Stimulated activated CD4-positive, alpha-beta T cell treated with anti-CD3 and anti-CD28 coated beads, Interleukin-15, amount 100 ng/mL, for 24 hours (primary cell): ENCODE results near the gene TUBB1.
"Not testable (repeated sequence)": the region's sequence is repeated elsewhere in the genome, so short reads cannot be mapped to it uniquely, and the experiment has no call there.

Experiments used
- DNase-seq: peaks from one replicate; pipeline ENCODE4 v3.0.0-alpha.2; 2020

Gene TUBB1

DNA sequence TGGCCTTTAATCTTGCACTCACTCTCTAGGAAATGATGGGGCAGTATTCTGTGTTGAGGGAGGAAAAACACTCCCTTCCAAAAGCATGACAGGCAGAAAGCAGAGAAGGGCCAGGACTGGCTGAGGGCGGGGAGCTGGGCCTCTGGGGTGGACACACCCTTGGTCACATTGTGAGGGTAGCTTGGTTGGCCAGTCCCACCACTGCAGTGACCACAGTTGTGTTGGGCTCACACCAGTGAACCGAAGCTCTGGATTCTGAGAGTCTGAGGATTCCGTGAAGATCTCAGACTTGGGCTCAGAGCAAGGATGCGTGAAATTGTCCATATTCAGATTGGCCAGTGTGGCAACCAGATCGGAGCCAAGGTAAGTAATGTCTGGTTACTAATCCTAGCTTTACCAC lies at the start of gene TUBB1:
TUBB1 (plus strand) TSS at position 213 of the 400 bp plus-strand sequence; CDS start at position 307, 94 bp downstream.
- DNase-seq: peak; percentile 0

DNA sequence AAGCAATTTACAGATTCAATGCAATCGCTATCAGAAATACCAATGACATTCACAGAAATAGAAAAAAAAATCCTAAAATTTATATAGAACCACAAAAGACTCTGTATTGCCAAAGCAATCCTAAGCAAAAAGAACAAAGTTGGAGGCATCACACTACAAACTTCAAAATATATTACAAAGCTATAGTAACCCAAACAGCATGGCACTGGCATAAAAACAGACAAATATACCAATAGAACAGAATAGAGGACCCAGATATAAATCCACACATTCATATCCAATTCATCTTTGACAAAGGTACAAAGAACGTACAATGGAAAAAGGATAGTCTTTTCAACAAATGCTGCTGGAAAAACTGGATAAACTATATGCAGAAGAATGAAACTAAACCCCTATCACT lies 49.8 kb upstream of the TUBB1 start:
- DNase-seq: no peak

DNA sequence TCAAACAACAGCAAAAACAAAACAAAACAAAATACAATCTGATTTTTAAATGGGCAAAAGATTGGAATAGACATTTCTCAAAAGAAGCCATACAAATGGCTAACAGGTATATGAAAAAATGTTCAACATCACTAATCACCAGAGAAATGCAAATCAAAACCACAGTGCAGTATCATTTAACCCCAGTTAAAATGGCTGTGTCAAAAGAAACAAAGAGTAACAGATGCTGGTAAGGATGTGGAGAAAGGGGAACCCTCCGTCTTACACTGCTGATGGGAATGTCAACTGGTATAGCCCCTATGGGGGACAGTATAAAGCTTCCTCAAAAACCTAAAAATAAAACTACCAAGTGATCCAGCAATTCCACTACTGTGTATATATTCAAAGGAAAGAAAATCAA lies 49.1 kb upstream of the TUBB1 start:
- DNase-seq: no peak

DNA sequence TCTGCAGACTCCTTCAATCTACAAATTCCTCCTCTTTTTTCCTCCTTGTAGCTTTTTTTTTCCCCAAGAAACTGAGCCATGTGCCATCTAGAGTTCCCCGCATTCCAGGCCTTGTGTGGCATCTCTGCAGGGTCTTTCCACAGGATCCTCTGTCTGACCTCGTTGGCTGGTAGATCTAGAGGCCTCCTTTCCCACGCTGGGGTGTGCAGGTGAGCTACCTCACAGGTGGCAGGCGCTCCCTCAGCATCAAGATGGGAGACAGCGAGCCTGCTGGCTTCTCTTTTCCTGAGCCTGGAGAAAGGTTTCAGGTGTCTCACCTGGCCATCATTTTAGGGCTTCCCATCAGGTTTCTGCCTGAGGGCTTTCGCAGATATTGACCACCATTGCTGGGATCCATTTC lies 47.8 kb upstream of the TUBB1 start:
- no peak for DNase-seq

DNA sequence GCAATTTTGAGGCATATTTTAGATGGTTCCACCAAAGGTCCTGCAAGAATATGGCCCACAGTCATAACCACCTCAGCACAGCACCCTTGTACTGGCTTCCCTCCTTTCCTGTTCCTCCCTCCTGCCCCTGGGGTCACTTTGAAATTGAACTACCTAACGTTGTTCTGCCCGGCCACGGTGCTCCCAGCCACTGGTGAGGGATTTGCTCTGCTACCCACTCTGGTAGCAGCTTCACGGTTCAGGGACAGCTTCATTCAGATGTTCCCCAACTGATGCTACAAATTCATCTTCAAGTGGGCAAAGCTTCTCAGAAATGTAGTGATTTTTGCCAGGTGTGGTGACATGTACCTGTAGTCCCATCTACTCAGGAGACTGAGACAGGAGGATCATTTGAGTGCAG lies 46.0 kb upstream of the TUBB1 start:
- no peak for DNase-seq

DNA sequence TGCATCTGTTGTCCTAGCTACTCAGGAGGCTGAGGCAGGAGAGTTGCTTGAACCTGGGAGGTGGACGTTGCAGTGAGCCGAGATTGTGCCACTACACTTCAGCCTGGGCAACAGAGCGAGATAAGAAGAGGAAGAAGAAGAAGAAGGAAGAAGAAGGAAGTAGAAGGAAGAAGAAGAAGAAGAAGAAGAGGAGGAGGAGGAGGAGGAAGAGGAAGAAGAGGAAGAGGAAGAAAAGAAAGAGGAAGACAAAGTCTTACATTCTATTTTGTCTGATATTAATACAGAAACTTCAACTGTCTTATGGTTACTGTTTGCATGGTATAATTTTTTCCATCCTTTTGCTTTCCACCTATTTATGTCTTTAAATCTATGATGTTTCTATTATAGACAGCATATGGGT lies 45.4 kb upstream of the TUBB1 start:
- DNase-seq: no peak

DNA sequence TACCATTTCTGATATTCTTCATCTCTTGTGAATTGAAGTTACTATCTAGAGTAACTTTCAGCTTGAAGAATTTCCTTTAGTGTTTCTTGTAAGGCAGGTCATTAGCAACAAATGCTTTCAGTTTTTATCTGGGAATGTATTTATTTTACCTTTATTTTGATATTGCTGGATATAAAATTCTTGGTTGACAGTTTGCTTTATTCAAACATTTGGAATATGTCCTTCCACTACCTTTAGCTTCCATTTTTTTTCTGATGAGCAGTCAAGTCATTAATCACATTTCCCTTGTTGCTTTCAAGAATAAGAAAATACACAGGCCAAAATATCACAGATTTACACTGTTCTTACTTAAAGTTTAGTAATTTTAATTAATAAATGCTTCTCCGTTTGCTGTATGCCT lies 43.9 kb upstream of the TUBB1 start:
- no peak for DNase-seq

DNA sequence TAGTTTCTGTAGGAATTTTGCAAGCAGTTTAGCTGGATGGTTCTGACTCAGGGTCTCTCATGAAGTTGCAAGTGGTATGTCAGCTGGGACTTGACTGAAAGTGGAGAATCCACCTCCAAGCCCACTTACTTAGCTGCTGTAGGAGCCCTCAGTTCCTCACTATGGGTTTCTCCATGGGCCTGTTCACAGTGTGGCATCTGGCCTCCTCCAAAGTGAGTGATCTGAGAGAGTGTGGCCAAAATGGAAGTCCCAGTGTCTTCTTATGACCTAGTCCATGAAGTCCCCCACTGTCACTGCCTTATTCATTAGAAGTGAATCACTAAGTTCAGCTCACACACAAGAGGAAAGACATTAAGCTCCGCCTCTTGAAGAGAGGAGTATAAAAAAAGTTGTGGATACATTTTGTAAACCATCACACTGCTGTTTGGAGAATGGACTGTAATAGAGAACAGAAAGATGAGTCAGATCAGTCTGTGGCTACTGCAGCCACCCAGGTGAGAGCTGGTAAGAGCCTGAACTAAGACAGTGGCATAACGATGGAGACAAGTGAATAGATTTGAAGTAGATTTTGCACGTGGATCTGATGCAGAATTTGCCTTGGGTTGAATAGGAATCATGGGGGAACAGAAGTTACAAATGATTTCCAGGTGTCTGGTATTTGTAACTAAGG lies 43.0 kb upstream of the TUBB1 start:
- no peak for DNase-seq

DNA sequence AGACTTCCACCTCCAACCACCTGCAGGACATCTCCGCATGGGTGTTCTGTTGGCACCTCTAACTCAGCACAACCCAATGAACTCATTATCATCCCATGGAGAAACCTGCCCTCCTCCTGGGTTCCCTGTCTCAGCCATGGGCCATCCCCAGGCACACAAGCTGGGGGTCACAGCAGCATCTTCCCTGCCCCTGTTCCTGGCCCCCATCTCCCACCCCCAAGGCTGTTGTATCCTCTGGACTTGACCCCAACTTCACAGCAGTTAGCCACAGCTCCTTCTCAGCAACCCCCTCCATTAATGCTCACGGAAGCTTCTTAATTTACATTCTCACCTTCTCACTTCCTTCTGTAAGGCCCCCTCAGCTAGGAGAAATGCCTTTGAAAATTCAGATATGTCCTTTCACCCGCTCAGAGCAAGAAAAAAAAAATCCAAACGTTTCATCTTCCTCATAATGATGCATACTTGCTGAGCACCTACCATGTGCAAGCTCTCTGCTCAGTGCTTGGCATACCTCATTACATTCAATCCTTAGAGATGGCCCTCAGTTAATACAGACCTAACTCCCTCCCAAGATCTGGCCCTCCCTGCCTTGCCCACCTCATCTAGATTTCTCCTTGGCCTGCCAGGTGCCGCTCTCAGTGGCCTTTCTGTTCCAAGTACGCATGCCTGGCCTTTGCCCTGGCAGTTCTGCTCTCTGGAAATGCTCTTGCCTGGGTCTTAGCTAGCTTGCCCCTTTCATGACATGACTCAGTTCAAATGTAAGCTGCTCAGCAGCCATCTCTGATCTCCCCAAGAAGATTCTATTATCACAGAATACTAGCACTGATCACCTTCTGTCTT lies 40.7 kb upstream of the TUBB1 start:
- no peak for DNase-seq

DNA sequence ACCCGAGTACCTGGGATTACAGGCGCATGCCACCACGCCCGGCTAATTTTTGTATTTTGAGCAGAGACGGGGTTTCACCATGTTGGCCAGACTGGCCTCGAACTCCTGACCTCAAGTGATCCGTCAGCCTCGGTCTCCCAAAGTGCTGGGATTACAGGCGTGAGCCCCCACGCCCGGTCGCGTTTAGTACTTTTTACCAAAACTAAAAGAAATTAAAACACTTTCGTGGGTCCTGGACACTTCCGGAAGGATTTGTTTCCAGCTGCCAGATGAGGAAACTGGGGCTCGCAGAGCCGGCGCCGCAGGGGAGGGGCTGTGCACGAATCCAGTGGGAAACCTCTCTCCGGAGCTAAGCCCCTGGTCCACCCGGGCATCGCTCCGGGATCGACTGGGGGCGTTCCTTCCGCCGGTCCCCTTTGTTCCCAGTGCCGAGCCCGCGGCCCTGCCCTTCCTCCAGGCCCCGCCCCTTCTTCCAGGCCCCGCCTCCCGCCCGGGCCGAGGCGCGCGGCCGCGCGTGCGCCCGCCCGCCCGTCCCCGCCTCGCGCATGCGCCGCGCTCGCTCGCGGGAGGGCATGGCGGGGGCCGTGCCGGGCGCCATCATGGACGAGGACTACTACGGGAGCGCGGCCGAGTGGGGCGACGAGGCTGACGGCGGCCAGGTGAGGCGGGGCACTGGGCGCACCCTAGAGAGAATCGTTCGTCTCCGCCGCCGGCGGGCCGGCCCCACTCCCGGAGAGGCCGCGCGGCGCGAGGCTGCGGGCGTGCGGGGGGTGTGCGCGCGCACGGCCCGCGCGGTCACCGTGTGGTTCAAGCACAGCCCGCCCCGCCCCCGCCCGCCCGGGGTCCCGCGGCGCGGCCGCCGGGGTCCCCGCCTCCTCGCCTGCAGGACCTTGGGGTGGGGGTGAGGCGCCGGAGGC lies 38.3 kb upstream of the TUBB1 start, which contains the start of gene NELFCD:
NELFCD (plus strand) TSS at position 546 of the 917 bp plus-strand sequence; CDS start at position 600, 54 bp downstream.
- DNase-seq: peak; percentile 92

DNA sequence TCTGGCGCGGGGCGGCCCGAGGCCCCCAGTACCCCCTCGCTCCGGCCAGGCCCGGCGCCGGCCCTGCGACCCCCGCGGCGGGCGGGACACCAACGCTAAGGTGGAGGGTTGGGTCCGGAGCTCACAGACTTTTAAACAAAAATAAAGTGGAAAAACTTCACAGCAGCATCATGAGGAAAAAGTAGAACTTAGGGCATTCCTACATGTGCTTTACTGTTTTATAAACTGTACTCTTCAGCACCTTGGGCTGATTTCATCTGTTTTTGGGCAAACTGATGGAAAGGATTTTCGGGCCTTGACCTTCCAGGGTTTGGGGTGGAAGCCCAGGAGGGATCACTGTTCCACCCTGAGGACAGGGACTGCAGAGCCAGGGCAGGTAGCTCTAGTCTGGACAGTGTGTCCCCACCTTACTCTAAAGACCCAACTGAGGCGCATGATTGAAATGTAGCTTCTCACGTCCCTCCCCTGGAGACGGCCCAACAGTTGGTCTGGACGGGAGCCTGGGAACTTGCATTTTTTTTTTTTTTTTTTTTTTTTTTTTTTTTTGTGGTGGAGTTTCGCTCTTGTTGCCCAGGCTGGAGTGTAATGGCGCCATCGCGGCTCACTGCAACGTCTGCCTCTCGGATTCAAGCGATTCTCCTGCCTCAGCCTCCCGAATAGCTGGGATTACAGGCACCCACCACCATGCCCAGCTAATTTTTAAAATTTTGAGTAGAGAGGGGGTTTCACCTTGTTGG lies 37.4 kb upstream of the TUBB1 start:
- DNase-seq: no peak

DNA sequence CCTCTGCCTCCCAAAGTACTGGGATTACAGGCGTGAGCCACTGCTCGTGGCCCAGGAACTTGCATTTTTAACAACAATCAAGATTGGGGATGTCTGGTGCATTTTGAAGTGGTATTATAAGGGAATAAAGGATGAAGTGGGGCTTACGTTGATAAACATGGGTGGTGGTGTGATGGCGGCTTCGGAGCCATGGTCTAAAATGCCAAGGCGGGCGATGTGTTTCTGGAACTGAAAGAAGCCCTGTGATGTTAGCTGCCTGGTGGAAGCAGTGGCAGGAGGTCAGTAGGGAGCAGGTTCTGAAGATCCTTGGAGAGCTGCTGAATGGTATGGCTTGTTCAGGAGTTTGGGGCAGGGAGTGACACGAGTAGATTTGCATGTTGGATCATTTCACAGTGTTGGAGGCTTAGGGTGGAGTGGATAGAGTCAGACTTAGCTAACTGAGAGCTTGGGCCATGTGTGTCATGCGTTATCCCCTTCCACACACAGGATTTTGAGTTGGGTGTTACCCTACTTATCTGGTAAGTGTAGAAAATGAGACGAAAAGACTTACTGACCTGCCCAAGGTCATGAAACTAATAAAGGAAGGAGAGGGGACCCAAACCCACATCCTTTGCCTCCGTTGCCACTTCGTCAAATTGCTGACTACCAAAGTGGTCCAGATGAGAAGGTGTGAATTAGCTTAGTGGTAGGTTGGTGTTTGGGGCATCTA lies 36.7 kb upstream of the TUBB1 start:
- no peak for DNase-seq

DNA sequence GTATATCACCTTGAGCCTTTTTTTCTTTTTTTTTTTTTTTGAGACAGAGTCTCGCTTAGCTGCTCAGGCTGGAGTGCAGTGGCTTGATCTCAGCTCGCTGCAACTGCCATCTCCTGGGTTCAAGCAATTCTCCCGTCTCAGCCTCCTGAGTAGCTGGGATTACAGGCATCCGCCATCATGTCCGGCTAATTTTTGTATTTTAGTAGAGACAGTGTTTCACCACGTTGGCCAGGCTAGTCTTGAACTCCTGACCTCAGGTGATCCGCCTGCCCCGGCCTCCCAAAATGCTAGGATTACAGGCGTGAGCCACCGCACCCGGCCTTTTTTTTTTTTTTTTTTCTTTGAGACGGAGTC lies 36.1 kb upstream of the TUBB1 start:
- not testable (repeated sequence) for DNase-seq

DNA sequence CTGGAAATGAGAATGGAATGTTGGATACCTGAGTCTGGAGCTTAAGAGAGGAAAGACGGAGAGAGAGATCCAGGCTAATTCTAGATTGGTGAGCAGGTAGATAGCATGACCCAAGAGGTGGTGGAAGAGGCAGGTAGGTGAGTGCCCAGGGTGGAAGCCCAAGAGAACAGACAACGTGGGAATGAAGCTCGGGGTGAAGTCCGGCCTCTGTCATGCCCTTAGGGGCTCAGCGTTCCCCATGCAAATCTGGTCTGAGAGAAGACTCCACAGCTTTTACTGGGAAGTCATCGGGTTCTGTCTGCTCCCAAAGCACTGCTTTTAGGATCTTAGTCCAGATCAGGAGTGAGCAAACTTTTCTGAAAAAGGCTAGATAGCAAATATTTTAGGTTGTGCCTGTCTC lies 34.5 kb upstream of the TUBB1 start:
- no peak for DNase-seq

DNA sequence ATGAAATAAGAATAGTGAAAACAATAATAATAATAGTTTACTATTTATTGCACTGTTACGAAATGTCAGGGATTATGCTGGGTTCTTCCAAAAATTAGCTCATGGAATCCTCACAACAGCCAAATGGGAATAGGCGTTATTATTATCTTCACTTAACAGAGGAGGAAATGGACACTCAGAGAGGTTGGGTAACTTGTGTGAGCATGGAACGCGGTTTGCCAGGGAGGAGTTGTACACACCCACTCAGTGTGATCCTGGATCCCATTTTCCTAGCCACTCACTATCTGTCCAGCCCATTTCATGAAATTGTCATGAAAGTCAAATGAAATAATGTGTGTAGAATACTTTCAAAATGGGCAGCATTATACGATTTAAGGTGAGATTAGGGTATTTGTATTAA lies 33.6 kb upstream of the TUBB1 start:
- no peak for DNase-seq

DNA sequence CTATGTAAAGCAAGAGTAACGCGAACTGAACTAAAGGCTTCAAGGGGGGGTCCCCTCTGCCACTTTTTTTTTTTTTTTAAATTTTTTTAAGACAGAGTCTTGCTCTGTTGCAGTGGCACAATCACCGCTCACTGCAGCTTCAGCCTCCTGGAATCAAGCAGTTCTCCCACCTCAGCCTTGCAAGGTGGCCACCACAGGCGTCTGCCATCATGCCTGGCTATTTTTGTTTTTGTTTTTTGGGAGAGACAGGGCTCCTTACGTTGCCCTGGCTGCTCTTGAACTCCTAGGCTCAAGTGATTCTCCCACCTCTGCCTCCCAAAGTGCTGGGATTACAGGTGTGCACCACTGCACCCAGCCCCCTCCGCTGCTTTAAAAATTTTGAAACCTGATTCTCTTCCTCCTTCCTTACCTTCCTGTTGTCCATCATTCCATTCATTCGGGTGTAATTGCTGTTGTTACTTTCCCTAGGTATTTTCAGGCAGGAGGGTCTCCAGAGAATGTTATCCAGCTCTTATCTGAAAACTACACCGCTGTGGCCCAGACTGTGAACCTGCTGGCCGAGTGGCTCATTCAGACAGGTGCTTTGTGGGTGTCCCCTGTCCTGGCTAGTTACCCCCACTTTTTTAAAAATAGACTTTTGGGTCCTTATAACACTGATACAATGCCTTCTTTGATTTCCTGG lies 32.8 kb upstream of the TUBB1 start:
- no peak for DNase-seq

DNA sequence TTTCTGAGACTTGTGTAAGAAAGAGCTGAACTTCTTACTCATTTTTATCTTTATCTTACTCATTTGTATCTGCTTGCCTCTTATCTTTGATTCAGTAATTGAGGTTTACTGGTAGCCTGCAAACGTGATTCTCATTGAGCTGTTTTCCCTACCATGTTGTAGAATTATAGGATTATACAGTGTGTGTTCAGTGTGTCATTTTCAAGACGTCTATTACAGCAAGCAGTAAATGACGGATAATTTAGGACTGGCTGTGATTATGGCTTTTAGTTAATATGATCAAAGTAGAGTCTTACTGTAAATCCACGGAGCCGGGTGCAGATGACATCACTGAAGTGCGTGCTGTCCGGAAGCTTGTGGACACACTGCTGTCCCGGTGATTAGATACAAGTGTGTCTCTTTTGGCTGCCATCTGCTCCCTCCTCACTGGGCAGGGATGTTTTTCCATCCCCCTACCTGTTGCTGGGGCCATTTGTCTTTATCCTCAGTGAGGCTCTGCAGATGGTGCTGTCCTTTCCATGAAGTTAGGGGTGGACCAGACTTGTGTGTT lies 32.2 kb upstream of the TUBB1 start:
- DNase-seq: no peak

DNA sequence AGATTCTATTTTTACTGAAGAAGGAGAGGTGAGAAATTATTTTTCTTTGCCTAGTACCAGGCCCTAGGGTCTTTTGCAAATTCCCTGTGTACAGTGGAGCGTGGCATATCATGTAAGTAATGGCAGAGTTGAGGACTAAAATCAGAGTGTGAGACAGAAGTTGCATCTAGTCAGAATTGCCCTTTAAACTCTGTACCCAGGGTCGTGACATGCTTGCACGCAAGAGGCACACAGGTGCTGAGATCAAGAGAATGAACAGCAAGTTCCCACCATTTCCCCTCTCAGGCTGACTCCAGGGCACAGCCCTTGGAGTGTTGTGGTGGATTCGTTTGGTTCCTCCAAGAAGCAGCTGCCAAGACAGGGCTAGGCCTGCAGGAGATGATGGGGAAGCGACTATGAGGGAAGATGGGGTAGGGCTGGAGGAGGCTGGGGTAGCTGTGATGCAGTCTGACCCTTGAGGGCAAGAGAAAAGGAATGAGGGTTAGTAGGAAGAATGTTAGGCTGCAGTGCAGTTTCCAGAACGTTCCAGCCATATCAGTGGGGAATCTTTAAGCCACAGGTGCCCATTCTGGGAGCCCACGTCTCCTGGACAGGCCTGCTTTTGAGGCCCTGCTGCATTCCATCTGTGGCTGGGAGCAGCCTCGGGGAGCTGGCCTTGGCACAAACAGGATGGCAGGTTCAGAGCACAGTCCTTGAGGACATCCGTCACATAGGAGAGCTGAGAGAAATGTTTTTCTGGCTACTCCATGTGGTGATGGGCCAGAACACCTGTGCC lies 31.3 kb upstream of the TUBB1 start:
- no peak for DNase-seq

DNA sequence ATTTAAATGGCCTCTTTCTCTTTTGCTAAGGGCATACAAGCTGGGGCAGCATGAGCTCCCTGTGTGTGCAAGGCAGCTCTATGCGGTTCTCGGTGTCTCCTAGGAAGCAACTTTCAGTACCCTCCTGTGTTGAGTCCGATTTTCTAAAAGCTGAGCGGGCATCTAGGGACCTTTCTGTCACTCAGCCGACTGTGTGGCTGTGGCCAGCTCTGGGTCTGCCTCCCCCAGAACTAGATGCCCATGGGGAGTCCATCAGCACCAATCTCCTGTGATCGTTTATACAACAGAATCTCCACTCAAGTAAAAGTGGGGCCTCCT lies 30.7 kb upstream of the TUBB1 start:
- no peak for DNase-seq

DNA sequence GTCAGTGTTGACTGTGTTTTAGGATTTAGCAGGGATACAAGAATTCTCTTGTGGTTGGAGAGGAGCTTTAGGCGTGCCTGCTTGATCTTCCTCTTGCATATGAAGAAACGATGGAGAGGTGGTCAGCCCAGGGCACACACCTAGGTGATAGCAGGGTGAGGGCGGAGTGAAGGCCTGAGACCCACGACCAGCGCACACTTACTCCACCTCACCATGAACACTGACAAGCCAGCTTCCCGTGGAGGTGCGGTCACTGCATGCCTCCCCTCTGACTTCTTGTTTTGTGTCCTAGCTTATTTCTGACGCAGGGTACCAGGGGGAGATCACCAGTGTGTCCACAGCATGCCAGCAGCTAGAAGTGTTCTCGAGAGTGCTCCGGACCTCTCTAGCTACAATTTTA lies 30.0 kb upstream of the TUBB1 start:
- no peak for DNase-seq
